PC-3 (cell line): ENCODE measurements around the gene ICE2.

Experiments used
- CTCF ChIP-seq: fragments of 300-600 bp; sonication (generic); conservative IDR thresholded peaks from 2 replicates; pipeline ENCODE4 v1.5.1; 2017; ENCODE audit warnings: antibody characterized with exemption, low read depth, mild to moderate bottlenecking, low read length
- EZH2 ChIP-seq: fragments of 300-600 bp; sonication (generic); IDR thresholded peaks from one replicate; pipeline ENCODE4 v1.6.1; 2017; ENCODE audit warnings: antibody characterized with exemption, mild to moderate bottlenecking, low read length; ENCODE audit not compliant: unreplicated experiment

- TF ChIP-seq CTCF = no peak
- TF ChIP-seq EZH2 = no peak
These were observed 39.6 kb upstream of the ICE2 start for GRCh38 chr15:60518511-60518910.
